Activated CD4-positive, CD25-positive, alpha-beta regulatory T cell (primary cell): ENCODE data around the gene BICD2.

Experiments
- DNase-seq, 4 experiments: peaks; one replicate each; lab custom pipeline; 2025; lab: John Stamatoyannopoulos, UW

Gene BICD2

DNA sequence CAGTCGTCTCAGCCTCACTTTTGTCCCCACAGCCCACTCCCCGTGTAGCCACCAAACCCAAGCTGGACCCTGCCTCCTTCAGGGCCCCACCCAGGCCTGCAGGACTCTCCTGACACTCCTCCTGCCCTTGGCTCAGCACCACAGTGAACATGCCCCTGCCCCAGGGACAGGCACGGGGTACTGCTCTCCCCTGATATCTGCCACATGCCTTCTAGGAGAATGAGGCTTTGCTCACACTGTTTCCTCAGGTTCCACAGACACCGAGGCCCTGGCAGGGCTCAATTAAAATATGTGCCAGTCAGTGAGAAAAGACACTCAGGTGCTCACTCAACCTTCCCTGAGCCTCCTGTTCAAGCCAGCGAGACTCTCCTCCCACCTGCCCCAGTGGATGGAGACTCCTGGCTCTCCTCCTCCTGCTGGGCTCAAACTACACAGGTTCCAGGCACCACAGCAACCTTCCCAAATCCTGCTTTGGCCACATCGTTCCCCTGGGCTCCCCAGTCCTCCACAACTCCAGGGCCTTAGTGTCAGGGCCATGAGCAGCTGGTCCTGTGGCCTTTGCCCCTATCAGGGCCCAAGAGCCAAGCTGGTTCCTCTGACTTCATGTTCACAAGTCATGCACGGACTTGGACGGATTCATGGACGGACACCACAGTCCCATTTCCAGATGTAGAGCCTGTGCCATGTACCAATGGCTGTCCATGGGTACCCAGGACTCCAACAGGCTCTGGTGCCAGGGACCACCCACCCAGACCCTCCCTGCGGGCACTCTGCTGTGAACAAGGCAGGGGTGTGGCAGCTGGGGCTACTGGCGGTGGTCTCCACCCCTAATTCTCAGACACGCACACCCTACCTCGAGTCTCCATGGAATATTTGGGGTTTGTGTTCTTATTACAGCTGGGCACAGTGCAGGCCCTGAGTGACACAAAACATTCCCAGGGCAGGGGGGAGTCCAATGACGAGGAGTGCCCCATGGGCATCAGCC, 36.6 kb downstream of the BICD2 start:
- DNase-seq: no peak

GRCh38 chr9:92726971-92727715, 37.5 kb downstream of the BICD2 start:
- DNase-seq: no peak

DNA sequence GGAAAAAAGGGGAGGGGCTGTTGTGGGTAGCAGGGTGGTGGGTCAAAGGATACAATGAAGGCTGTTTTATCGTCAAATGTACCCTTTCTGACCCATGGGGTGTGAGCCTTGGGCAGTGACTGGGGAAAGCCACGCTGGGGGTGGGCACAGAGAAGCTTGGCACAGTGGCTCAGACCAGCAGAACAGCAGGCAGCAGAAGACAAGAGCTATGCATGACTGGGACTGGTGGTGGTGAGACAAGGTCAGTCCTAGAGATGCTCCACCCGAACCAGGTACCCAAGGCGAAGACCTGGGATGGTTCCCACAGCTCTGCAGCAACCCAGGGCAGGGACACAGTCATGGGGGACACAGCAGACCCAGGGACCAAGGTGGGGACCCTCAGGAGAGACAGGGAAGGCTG, 38.3 kb downstream of the BICD2 start:
- DNase-seq: no peak

DNA sequence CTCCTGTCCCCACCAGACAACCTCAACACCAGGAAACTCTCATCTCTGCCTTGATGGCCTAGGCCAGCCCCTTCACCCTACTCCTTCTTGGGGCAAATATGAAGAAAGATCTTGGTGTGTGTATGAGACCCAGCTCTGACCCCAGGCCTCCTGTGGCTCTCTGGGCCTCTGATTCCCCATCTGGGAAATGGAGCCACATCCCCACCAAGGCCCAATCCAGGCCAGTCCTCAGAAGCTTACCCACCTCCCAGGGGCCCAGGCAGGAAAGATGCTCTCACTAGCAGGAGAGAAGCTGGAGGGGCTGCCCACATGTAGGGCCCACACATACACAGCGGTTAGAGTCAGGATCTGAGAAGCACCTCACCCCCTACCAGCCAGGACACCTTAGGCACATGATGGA, 38.9 kb downstream of the BICD2 start:
- DNase-seq: no peak

GRCh38 chr9:92725266-92725545, 39.4 kb downstream of the BICD2 start:
- no peak for DNase-seq

DNA sequence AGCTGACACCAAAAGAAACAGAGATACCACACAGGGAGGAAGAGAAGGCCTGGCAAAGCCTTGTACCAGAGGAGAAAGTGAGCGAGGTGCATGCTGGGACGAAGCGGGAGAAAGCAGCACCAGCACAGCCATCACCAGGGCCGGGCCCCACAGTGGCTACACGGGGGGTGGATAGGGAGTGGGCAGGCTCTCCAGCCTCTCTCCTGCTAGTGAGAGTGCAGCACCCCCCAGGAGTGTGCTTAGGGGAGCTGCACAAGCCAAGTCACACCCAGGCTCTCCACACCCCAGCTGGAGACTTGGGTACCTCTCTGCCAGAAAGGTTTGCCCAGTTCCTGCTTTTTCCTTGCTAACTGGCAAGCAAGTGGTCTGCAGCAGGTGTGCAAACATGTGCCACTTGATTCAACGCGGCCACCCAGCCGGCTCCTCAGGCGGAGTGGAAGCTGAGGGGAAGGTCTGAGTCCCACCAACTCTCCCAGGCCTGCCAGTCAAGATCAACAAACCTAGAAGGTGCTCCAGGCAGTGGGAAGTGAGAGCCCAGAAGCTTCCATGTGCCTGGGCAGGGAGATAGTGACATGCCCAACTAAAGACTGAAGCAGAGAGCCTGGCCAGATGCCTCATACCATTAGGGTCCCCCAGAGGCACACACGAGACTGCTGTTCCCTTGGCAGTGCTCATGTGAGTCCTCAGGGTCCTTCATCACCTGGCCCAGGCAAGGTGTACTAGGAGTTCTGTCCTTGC, 39.9 kb downstream of the BICD2 start:
- DNase-seq: no peak

DNA sequence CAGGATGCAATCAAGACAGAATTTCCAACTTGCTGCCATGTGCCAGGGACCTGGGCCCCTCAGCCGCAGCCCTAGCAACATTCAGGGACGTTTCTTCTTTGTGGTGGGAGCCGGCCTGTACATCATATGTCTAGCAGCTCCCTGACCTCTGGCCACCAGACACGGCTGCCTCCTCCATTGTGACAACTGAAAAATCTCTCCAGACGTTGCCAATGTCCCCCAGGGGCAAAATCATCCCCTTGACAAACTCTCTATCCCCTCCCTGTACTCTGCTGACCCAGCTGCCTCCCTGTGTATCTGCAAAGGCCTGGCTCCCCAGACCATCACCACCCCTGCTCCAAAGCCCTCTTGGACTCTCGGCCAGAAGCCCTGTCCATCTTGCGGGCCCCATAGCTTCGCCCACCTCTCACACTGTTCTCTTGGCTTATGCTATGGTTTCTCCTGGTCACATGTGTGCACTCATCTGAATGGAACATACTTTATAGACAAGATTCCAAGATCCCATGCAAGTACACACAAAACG, 40.8 kb downstream of the BICD2 start:
- DNase-seq: no peak

DNA sequence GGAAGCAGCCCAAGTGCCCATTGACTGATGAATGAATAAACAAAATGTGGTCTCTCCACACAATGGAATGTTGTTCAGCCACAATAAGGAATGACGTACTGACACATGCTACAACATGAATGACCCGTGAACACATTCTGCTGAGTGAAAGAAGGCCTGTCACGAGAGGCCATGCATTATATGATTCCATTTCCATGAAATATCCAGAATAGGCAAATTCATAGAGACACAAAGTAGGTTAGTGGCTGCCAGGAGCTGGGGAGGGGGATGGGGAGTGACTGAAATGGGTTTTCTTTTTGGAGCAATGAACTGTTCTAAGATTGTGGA, 41.4 kb downstream of the BICD2 start:
- no peak for DNase-seq

GRCh38 chr9:92722386-92723298, 42.0 kb downstream of the BICD2 start:
- DNase-seq: no peak

- no peak for DNase-seq
Measured at GRCh38 chr9:92721548-92721947, 43.1 kb downstream of the BICD2 start.

GRCh38 chr9:92720807-92721535, 43.7 kb downstream of the BICD2 start:
- DNase-seq: no peak

DNA sequence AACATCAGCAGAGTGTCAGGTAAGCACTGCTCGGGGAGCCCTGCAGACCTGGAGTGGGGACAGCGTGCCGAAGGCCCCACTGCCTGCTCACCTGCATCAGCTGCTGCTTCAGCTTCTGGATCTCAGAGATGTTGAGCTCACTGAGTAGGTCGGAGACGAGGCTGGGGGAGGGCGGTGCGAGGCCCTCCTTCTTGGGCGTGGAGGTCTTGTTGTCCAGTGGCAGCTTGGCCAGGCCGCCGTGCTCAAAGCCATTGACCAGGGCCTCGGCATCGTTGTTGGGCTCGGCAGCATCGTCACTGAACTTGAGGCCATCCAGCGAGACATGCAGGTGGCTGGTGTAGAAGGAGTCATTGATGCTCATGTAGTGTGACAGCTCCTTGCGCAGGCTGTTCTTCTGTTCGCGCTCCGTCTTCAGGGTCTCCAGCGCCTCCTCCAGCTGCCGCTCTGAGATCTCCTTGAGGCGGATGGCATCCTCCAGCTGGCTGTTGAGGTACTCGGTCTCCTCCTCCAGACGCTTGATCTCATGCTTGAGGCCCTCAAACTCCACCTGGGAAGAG, 44.3 kb downstream of the BICD2 start:
- no peak for DNase-seq

DNA sequence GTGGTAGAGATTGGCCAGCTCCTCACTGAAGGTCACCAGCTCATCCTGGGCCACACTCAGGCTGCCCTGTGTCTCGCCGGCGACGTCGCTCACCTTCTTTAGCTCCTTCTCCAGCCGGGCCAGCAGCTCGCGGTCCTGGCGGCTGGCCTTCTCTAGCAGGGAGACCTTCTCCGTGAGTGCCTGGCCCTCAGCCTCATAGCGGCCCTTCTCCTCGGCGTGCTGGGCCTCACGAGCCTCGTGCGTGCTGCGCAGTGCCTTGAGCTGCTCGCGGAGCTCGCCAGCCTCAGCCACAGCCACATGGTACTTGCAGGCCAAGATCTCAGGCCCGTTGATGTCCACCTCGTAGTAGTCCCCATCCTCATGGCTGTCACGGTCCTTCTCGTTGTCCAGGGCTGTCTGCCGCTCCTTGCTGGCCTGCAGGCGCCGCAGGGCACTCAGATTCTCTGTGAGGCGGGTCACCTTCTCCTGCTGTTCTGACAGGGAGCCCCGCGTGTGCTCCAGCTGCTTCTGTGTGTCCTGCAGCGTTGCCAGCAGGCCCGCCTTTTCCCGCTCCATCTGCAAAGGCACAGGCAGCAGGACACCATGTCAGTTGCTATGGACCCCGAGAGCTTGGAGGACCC, 45.5 kb downstream of the BICD2 start:
- no peak for DNase-seq

DNA sequence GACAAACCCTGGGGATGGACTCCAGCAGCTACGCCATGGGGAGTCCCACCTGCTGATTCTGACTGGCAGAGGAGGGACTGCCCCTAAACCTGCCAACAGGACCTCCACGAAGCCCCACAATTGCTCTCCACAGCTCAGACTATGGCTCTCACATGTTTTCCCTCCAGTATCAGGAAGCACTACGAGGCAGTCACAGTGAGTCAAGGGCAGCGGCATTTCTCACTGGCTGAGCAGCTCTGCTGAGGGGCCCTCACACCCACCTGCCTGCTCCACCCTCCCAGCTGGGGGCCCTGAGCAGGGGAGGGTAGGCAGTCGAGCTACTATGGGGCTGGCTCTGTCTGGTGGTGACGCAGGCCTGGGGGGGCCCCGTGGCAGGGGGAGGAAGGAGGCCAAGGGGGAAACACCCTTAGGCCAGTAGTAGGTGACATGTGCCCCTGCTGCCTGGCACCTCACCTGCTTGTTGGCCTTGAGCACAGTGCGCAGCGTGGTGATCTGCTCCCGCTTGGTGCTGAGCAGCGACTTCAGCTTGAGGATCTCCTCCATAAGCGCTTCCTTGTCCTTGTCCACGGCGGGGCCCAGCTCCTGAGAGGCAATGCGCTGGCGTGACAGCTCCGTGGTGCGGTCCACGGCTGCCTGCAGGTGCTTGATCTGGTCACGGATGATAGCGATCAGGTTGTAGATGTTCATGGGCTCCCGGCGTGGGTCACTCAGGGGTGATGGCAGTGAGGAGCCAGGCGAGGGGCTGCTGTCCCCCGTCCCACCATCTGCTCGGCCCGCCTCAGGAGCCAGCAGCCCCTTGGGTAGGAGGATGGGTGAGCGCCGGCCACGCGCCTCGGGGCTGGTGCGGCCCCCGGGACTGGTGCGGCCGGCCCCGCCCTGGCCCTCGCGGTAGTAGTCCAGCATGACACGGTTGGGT, 46.3 kb downstream of the BICD2 start:
- DNase-seq: no peak

GRCh38 chr9:92717201-92718085, 47.2 kb downstream of the BICD2 start:
- no peak for DNase-seq

- peak; percentile 60 to 87 (median 72) for DNase-seq
Measured at GRCh38 chr9:92716557-92716956, 48.1 kb downstream of the BICD2 start.

DNA sequence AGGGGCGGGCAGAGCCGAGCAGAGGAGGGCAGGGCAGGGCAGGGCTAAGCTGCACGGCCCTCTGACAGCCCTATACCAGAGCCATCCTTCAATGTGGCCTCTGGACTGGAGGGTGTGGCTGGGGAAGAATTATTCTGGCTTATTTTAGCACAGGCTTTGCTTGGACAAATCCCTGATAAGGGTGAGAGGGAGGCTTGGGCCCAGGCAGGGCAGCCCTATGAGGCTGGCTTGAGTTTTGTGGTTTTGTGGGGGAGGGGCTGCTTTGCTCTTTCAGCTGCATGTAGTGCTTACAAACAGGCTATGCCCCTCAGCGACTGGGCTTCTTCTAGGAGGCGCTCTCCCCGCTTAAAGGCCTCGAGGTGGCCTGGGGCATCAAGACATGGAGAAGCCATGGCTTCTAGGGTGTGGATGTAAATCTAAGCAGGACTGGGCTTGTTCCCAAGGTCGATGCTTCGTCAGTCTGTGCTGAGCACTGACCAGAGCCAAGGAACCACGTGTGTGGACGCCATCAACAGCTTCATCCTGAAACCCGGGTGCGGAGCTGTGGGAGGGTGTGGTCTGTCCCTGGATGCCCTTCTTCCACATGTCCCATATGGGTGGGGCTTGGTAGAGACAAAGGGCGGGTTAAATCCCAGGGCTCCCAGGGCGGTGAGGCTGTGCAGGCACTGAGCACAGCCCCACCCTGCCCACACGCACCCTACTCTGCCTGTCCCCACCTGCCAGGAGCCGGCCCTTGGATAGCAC, 49.0 kb downstream of the BICD2 start:
- no peak for DNase-seq
